Measurements from ENCODE around the gene TIMMDC1. TPM values are rescaled to one million over a fixed set of nuclear protein-coding genes. Genes with fewer than 3 reads are reported as not detected.

Gene TIMMDC1
- total RNA-seq, 4 donors from 2014 or later = 23.7 to 55.5 (median 42.1) TPM

- no peak for DNase-seq (ENCODE audit: low spot score)
- TF ChIP-seq CTCF (IDR thresholded peaks at IDR 0.05) = no peak
- ATAC-seq (ENCODE audit: low FRiP score) = no peak
Observed at GRCh38 chr3:119492810-119493209, 5.5 kb upstream of the TIMMDC1 start.

GRCh38 chr3:119494597-119494996 lies 3.8 kb upstream of the TIMMDC1 start:
- ATAC-seq (ENCODE audit: low FRiP score) = no peak
- no peak for DNase-seq (ENCODE audit: low spot score)
- no peak for TF ChIP-seq CTCF (IDR thresholded peaks at IDR 0.05)

GRCh38 chr3:119497820-119498185 lies 544 bp upstream of the TIMMDC1 start:
- ATAC-seq (ENCODE audit: low FRiP score) (peak; percentile 59), DNase-seq (ENCODE audit: low spot score) (no peak)
- TF ChIP-seq CTCF (IDR thresholded peaks at IDR 0.05) = no peak

- ATAC-seq (ENCODE audit: low FRiP score) (no peak), DNase-seq (ENCODE audit: low spot score) (no peak)
- no peak for TF ChIP-seq CTCF (IDR thresholded peaks at IDR 0.05)
Observed at GRCh38 chr3:119500265-119500664, 1.9 kb downstream of the TIMMDC1 start.

- no peak for TF ChIP-seq CTCF (IDR thresholded peaks at IDR 0.05)
- ATAC-seq (ENCODE audit: low FRiP score) = no peak
- no peak for DNase-seq (ENCODE audit: low spot score)
Observed at GRCh38 chr3:119500901-119501300, 2.6 kb downstream of the TIMMDC1 start.

- no peak for TF ChIP-seq CTCF (IDR thresholded peaks at IDR 0.05)
- DNase-seq (ENCODE audit: low spot score) (no peak), ATAC-seq (ENCODE audit: low FRiP score) (no peak)
Observed at GRCh38 chr3:119506631-119507030, 8.3 kb downstream of the TIMMDC1 start.

GRCh38 chr3:119507404-119507803 lies 9.1 kb downstream of the TIMMDC1 start:
- DNase-seq (ENCODE audit: low spot score) (no peak), ATAC-seq (ENCODE audit: low FRiP score) (no peak)
- TF ChIP-seq CTCF (IDR thresholded peaks at IDR 0.05) = no peak
